ENCODE data around the gene ATP2C2.

Gene ATP2C2

GRCh38 chr16:84454611-84455010 lies 86.3 kb downstream of the ATP2C2 start:
- no peak for DNase-seq

- no peak for DNase-seq
These were observed 86.7 kb downstream of the ATP2C2 start for GRCh38 chr16:84455031-84455430.

- no peak for DNase-seq
These were observed 90.5 kb downstream of the ATP2C2 start for GRCh38 chr16:84458606-84459532.

GRCh38 chr16:84459533-84459894 lies 91.2 kb downstream of the ATP2C2 start:
- DNase-seq: no peak

GRCh38 chr16:84459941-84460405 lies 91.6 kb downstream of the ATP2C2 start:
- no peak for DNase-seq

- no peak for DNase-seq
These were observed 92.2 kb downstream of the ATP2C2 start for GRCh38 chr16:84460406-84461028.

- no peak for DNase-seq
These were observed 92.7 kb downstream of the ATP2C2 start for GRCh38 chr16:84461029-84461412.

GRCh38 chr16:84461413-84462295 lies 93.3 kb downstream of the ATP2C2 start:
- DNase-seq: no peak

- DNase-seq: no peak
These were observed 94.2 kb downstream of the ATP2C2 start for GRCh38 chr16:84462296-84463210.

- DNase-seq: no peak
These were observed 94.9 kb downstream of the ATP2C2 start for GRCh38 chr16:84463221-84463620.

GRCh38 chr16:84464116-84464515 lies 95.8 kb downstream of the ATP2C2 start:
- DNase-seq: no peak

GRCh38 chr16:84465154-84465553 lies 96.8 kb downstream of the ATP2C2 start:
- DNase-seq: no peak

GRCh38 chr16:84466692-84467091 lies 98.4 kb downstream of the ATP2C2 start:
- no peak for DNase-seq

- no peak for DNase-seq
These were observed 98.9 kb downstream of the ATP2C2 start for GRCh38 chr16:84467256-84467655.

- DNase-seq: no peak
These were observed 99.4 kb downstream of the ATP2C2 start for GRCh38 chr16:84467709-84468108.

- DNase-seq: no peak
These were observed 103.0 kb downstream of the ATP2C2 start for GRCh38 chr16:84471316-84471715.

- no peak for DNase-seq
These were observed 103.6 kb downstream of the ATP2C2 start for GRCh38 chr16:84471966-84472365.

- DNase-seq: no peak
These were observed 107.4 kb downstream of the ATP2C2 start for GRCh38 chr16:84475643-84476240.

GRCh38 chr16:84476401-84476800 lies 108.1 kb downstream of the ATP2C2 start:
- no peak for DNase-seq

- DNase-seq: no peak
These were observed 109.3 kb downstream of the ATP2C2 start for GRCh38 chr16:84477661-84478060.

- DNase-seq: peak; percentile 16
These were observed 110.0 kb downstream of the ATP2C2 start for GRCh38 chr16:84478172-84478947.

Measured in NCI-H2227 treated with DMSO at 0.1 percent for 48 hours (cell line).